Lower leg skin (tissue), 3 donors: Measurements from ENCODE around the gene ZNF280C.

Experiments used
- POLR2A ChIP-seq, 2 donors: fragments of 450-650 bp; IDR thresholded peaks; one replicate each; pipeline ENCODE4 v1.6.1; 2016 to 2017; ENCODE audit warnings: antibody characterized with exemption in 2 of 2, mild to moderate bottlenecking in 1 of 2, moderate library complexity in 1 of 2
- TF ChIP-seq, protein P1 (sequence below), 3 donors: fragments of 450-650 bp; IDR thresholded peaks; one replicate each; pipeline ENCODE4 v1.5.1; 2016; ENCODE audit warnings: antibody characterized with exemption in 3 of 3, mild to moderate bottlenecking in 3 of 3, moderate library complexity in 2 of 3

DNA sequence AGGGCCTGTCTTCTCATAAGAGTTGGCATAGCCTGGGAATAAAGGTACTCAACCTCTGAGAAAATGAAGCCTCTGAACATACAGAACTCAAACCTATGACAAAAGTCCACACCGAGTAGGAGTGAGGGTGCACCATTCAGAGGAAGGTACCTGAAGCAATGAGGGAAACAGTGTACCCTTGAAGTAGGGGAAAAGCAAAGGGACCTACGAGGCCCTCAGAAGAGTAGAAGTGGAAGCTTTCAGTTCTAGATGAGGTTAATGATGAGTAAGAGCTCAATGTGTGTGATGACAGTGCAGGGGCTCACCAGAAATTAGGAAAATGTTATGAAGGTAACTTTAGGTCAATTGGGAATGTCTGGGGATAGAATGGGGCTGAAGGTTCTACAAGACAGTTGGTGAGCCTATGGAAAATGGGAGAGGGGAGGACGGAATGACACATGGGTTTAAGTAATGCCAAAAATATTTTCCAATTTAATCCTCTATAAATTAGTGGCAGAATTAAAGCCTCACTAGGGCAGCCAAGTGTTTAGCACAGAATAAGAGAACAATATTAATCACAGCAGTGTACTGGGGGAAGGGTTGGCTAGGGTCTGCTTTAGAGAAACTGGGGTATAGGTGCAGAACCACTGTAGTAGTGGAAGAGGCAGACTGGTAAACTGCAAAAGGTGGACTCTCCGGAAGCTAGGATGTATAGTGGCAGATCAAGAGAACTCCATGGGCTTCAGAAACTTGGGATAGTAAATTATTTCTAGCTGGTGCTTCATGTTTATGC lies 57.1 kb downstream of the ZNF280C start:
- TF ChIP-seq, protein P1, sequence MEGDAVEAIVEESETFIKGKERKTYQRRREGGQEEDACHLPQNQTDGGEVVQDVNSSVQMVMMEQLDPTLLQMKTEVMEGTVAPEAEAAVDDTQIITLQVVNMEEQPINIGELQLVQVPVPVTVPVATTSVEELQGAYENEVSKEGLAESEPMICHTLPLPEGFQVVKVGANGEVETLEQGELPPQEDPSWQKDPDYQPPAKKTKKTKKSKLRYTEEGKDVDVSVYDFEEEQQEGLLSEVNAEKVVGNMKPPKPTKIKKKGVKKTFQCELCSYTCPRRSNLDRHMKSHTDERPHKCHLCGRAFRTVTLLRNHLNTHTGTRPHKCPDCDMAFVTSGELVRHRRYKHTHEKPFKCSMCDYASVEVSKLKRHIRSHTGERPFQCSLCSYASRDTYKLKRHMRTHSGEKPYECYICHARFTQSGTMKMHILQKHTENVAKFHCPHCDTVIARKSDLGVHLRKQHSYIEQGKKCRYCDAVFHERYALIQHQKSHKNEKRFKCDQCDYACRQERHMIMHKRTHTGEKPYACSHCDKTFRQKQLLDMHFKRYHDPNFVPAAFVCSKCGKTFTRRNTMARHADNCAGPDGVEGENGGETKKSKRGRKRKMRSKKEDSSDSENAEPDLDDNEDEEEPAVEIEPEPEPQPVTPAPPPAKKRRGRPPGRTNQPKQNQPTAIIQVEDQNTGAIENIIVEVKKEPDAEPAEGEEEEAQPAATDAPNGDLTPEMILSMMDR (IDR thresholded peaks at IDR 0.05) = no peak
- TF ChIP-seq POLR2A (IDR thresholded peaks at IDR 0.05) = no peak
